GM12873 (cell line): ENCODE results near the gene CEP72.

ENCODE experiments used
- CTCF ChIP-seq: IDR thresholded peaks from 2 replicates; pipeline ENCODE4 v1.5.1; 2012; ENCODE audit warnings: low read depth, mild to moderate bottlenecking, moderate library complexity, low read length, control low read depth; ENCODE audit not compliant: insufficient read depth; ENCODE audit errors: missing control alignments

The CEP72 gene

GRCh38 chr5:611731-612486 lies at the start of gene CEP72:
TSS of gene CEP72 (plus strand) at chr5:612340. CDS start at chr5:612362, 22 bp downstream.
- no peak for TF ChIP-seq CTCF

DNA sequence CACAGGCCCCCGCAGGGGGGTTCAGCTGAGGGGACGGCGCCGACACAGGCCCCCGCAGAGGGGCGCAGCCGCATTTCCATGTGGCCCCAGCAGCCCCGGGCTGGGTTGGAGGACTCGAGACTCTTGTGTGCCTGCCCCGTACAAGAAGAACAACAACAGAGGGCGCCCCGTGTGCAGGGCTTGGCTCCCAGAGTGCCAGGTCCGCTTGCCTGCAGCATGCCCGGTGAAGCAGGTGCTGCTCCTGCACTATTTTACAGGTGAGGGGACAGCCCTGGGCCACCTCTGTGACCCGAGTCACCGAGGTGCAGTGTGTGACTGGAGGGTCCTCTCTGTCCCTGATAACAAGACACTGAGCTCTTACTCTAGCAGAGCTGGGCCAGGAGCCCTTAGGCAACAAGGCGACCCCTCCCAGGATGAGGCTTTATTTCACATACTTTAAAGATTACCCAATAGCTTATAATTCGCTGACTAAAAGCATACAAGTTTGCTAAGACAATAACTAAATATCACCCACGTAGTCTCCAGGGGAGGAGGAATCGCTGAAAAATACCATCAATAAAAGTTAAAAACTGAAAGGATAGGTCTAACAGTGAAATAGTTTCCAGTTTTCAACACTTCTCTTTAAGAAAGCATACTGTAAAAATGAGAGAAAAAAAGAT lies 46.2 kb upstream of the CEP72 start:
- no peak for TF ChIP-seq CTCF

GRCh38 chr5:566636-567309 lies 45.4 kb upstream of the CEP72 start:
- TF ChIP-seq CTCF = no peak

- TF ChIP-seq CTCF = no peak
Observed at GRCh38 chr5:567664-568060, 44.5 kb upstream of the CEP72 start.

DNA sequence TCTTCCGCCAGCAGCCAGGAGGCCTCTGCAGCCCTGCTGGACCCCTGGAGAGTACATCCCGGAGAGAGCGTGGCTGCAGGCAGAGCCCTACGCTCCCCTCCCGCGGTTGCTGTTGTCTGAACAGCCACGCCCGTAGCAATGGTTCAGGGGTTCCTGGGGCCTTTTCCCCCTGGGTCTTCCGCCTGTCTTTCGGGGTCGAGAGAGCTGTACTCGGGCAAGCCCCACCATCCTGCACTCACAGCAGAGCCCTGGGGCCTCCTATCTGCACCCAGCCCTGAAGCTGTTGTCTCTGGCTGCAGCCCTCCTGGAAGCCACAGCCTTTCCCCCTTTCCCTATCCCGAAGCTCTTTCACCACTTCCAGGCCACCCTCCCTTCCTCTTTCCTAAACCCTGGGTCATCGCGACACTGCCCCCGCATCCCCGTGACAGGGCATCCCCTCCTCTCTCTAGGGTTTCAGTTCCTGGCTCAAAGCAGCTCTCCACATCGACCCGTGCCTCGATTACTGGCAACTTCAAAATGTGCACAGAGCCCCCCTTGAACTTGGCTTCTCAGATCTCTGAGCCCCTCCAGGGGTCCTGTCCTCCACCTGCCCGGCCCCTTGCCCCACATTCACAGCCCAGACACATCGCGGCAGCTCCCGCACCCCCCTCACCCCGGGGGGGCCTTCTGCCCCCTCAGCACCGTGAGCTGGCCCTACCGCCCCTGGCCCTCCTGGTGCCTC lies 43.9 kb upstream of the CEP72 start:
- no peak for TF ChIP-seq CTCF

DNA sequence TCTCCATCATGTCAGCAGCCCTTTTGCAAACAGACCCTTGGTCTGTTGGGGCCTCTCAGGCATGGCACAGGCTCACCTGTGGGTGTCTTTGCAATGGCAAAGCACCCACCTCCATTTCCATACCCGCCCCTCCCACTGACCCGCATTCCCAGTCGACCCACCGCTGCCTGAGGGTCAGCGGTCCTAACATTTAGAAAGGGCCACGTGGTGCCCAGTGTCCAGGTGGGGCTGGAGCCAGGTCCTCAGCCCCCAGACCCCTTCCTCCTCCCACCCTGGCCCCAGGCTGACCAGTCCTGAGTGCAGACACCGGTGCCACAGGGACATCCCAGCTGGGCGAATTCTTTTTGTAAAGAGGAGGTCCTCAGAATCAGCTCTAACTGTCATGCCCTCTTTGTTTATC lies 43.3 kb upstream of the CEP72 start:
- TF ChIP-seq CTCF = no peak
